GM18526 (cell line): ENCODE measurements around the gene OVAAL.

Experiments
- POLR2A ChIP-seq: IDR thresholded peaks from 3 replicates; pipeline ENCODE4 v1.6.1; 2011; ENCODE audit not compliant: insufficient read length; ENCODE audit errors: extremely low read depth

The OVAAL gene

DNA sequence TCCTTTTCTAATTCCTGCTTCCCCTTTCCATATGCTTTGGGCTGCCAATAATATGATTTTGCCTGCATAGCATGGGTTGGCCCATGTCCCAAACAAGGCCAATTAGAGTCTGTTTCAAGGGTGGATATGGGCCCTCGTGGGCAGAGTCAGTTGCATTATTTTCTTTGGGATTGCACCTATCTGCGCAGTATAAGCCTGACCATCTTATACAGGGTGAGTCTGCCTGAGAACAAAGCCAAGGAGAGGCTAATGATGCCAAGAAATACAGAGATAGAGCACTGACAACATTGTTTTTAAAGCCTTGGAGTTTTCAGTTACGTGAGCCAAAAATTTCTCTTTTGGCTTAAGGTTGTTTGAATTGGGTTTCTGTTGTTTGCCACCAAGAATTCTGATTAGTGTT, 18.6 kb downstream of the OVAAL start:
- TF ChIP-seq POLR2A, result no peak

- TF ChIP-seq POLR2A, result no peak
These were observed 21.3 kb downstream of the OVAAL start for GRCh38 chr1:180579961-180580611.

GRCh38 chr1:180581635-180582039, 22.9 kb downstream of the OVAAL start:
- no peak for TF ChIP-seq POLR2A

DNA sequence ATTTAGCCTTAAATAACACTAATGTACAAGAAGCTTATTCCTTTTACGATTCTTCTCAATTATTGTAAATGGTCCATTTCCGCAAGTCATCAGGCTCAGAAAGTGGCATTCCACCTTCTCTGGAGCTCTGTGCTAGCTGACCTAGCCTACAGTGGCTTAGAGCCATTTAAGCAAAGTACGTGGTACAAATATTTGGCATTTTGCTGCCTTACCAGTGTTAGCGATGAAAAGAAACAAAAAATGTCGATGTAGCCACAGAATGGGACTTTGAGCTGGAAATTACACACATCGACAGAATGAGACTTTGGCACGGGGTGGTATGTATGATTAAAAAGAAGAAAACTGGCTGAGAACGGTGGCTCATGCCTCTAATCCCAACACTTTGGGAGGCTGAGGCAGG, 26.1 kb downstream of the OVAAL start:
- no peak for TF ChIP-seq POLR2A

GRCh38 chr1:180585994-180586359, 27.2 kb downstream of the OVAAL start:
- no peak for TF ChIP-seq POLR2A

DNA sequence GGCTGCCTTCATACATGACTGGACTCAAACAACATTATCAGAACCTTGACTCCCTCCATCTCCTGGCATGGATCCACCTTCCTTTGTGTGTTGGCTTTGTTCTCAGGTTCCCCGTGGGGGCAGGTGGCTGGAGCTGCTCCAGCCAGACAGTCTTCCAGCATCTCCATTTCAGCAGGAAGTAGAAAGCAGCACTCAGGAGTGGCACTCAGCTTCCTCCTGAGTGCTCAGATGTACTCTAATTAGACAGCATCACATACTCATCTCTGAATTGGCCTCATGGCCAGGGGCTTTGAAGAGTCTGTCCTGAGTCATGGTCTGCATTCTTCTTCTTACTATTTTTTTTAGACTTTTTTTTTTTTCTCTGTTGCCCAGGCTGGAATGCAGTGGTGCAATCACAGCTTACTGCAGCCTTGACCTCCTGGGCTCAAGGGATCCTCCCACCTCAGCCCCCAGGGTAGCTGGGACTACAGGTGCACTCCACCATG, 27.9 kb downstream of the OVAAL start:
- no peak for TF ChIP-seq POLR2A

- TF ChIP-seq POLR2A, result no peak
These were observed 29.4 kb downstream of the OVAAL start for GRCh38 chr1:180588121-180588520.

- TF ChIP-seq POLR2A, result no peak
These were observed 32.1 kb downstream of the OVAAL start for GRCh38 chr1:180590889-180591288.

GRCh38 chr1:180593382-180593781, 34.6 kb downstream of the OVAAL start:
- TF ChIP-seq POLR2A, result no peak

DNA sequence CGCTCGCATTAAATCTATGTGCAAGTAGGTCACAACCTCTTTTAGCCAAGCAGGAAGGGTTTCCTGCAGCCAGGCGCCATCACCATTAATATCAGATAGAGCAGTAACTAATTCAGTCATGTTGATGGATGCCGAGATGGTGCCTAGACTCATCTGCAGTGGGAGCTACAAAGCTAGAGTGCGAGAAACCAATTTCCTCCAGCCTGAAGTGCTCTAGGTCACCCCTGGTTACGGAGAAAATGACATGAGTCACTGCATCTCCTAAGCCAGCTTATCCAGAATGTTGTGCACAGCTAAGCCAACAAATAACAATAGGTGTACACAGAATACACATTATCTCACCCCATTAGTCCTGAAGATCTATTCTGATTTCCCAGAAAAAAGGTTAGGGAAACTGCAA, 36.0 kb downstream of the OVAAL start:
- TF ChIP-seq POLR2A, result no peak

DNA sequence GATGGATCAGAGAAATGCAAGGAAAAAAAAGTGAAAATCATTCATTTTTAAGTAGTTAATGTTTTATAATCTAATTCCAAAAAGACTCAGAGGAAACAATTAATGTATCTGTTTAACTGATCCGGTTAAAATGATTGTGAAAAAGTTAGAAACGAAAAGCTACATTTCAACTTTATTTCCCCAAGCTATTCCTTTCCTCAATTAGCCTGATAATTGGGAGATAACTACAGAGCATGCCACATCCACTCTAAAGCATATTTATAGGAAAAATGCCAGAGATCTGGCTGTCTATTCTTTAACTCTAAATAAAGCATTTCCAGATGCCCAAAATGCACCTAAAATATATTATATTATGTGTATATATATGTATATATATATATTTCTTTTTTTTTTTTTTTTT, 37.2 kb downstream of the OVAAL start:
- no peak for TF ChIP-seq POLR2A

GRCh38 chr1:180597520-180597919, 38.8 kb downstream of the OVAAL start:
- TF ChIP-seq POLR2A, result no peak

GRCh38 chr1:180598333-180598974, 39.7 kb downstream of the OVAAL start:
- no peak for TF ChIP-seq POLR2A

DNA sequence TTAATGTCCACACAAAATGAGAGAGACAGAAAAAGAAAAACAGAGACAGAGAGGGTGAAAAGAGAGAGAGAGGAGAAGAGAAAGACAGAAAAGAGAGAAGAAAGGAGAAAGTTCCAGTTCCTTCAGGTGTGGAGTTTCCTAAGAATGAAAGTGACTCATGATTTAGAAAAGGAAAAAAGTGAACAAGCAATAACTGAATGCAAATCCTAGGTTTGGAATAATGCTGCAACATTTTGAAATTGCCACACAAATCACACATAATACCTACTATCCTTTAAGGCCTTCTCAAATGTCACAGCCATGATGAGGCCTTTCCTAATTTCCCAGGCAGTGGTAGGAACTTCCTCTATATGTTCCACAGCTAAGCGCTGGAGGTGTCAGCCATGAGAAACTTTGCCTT, 41.6 kb downstream of the OVAAL start:
- no peak for TF ChIP-seq POLR2A

DNA sequence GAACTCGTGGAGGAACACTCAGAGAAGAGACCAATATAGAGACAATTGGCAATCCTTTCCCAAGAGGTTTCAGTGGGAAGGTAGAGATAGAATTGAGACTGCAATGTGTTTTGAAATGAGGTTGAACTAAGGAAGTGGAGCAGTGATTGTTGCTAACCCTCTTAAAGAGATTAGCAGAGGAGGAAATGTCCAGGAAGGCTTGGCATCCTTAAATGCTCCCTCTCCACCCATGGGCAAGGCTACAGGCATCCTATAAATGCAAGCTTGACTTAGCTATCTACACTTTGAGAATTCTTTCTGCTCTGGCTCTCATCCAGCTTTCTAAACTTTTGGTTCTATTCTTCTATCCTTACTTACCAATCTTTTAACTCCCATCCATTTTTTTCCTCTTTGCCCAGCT, 42.7 kb downstream of the OVAAL start:
- no peak for TF ChIP-seq POLR2A

GRCh38 chr1:180603223-180603849, 44.6 kb downstream of the OVAAL start:
- no peak for TF ChIP-seq POLR2A
